GM18907 (cell line): ENCODE data around the gene RDH16.
A peak's percentile ranks its signal among the peaks of the same experiment; 100 is the strongest.
"Not testable (repeated sequence)": the region's sequence is repeated elsewhere in the genome, so short reads cannot be mapped to it uniquely, and the experiment has no call there.

Experiments used
- ATAC-seq: cut with Tn5 transposase; IDR thresholded peaks from one replicate; pipeline ENCODE4 v1.9.1; 2021; ENCODE audit warnings: mild to moderate bottlenecking, moderate library complexity; ENCODE audit not compliant: unreplicated experiment

RDH16 gene

GRCh38 chr12:56989861-56990610 is 32.6 kb upstream of the RDH16 start:
- no peak for ATAC-seq

DNA sequence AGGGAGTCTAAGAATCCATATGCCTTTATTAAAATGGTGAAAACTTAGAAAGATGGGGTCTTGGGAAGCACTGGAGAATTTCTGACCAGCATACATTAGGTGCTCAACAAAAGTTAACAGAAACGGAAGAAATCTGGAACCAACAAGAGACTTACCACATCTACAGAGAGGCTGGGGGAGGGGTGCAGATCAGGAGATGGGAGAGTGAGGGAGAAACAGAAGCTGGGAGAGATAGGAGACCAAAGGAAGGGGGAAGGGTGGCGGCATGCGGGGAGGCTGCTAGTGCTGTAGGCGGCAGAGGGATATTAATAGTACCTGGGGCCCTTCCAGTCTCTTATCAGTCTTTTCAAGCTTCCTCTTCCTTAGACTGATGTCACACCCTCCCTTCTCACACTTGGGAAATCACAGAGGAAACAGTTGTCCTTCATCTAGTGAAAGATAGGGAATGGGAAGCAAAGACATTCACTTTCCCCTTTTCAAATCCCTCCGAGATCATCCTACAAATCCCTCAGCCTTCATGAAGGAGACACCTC is 30.9 kb upstream of the RDH16 start:
- no peak for ATAC-seq

GRCh38 chr12:56987551-56988053 is 30.2 kb upstream of the RDH16 start:
- ATAC-seq: peak; percentile 62

- no peak for ATAC-seq
Measured at GRCh38 chr12:56987011-56987410, 29.6 kb upstream of the RDH16 start.

DNA sequence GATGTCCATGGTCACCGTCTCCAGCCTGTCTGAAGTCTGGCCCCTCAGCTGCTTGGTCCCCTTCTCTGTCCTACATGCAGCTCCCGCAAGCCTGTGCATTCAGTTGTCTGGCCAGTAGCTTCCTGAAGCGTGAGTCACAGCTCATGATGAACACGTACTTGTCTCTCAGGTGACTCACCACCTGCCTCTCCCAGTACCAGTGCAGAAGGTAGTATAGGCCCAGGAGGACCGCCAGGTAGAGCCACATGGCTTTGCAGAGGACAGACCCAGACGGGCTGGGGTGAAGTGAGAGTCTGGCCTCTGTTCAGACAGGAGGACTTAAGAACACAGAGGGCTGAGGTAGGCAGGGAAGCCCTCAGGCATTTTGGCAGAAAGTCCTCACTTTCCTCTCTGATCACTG is 28.3 kb upstream of the RDH16 start:
- ATAC-seq: not testable (repeated sequence)

DNA sequence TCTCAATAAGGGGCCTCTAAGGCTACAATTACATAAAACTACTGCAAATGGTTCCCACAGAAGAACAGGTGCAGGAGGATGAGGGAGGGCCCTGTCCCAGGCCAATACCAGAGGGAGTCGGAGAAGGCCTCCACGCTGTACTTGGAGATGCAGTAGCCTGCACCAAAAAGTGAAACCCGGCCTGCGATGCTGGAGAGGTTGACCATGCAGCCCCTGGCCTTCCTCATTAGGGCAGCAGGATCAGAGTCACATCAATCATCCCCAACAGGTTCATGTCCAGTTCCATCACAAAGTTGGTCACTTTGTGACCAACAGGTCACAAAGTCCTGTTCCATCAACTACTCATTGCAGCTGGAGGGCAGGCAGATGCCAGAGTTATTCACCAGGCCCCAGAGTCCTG is 26.0 kb upstream of the RDH16 start:
- ATAC-seq: no peak

- ATAC-seq: not testable (repeated sequence)
Measured at GRCh38 chr12:56982578-56983236, 25.3 kb upstream of the RDH16 start.

GRCh38 chr12:56980941-56981530 is 23.6 kb upstream of the RDH16 start:
- ATAC-seq: no peak

- ATAC-seq: no peak
Measured at GRCh38 chr12:56980268-56980667, 22.9 kb upstream of the RDH16 start.

GRCh38 chr12:56979628-56980027 is 22.2 kb upstream of the RDH16 start:
- ATAC-seq: no peak

DNA sequence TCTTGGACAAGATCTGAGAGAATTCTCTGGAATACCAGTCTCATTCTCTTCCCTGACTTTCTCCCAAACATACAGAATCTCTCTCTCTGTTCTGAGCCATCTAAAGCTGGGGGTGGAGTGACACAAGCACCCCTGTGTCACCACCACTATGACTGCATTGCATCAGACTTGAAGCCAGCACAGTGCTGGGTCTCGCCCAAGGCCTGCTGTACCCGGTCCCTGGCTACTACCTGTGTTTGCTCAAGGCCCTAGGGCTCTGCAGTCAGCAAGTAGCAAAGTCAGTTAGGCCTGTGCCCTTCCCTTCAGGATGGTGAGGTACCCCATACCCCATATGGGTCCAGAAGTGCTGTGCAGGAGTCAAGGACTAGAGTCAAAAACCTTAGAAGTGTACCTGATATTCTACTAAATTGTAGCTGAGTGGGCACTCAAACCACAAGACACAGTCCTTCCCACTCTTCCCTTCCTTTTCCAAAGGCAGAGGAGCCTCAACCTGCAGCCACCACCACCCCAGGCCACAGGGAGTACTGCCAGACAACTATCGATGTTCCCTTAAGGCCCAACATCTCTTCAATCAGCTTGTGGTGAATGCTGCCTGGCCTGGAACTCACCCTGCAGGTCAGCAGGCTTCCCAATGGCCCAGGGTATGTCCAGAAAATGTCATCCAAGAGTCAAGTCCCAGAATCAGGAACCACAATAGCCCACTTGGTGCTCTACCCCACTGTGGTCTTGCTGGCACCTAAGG is 21.2 kb upstream of the RDH16 start:
- ATAC-seq: no peak

GRCh38 chr12:56977361-56977760 is 20.0 kb upstream of the RDH16 start:
- not testable (repeated sequence) for ATAC-seq

DNA sequence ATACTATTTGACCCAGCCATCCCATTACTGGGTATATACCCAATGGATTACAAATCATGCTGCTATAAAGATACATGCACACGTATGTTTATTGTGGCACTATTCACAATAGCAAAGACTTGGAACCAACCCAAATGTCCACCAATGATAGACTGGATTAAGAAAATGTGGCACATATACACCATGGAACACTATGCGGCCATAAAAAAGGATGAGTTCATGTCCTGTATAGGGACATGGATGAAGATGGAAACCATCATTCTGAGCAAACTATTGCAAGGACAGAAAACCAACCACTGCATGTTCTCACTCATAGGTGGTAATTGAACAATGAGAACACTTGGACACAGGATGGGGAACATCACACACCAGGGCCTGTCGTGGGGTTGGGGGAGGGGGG is 16.8 kb upstream of the RDH16 start:
- ATAC-seq: not testable (repeated sequence)

DNA sequence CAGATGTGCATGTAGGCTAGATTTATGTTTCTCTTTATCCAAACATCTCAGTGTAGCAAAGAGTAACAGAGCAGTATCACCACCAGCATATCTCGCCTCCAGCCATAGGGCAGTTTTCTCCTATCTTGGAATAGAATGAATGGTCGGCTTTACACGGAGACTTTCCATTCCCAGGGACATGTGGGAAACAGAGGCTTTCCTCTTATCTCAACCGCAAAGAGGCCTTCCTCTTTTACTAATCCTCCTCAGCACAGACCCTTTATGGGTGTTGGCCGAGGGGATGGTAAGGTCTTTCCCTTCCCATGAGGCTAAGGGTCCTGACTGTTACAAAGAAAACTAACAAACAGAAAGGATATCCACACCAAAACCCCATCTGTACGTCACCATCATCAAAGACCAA is 11.5 kb upstream of the RDH16 start:
- ATAC-seq: not testable (repeated sequence)

- not testable (repeated sequence) for ATAC-seq
Measured at GRCh38 chr12:56965997-56966642, 8.7 kb upstream of the RDH16 start.

- ATAC-seq: not testable (repeated sequence)
Measured at GRCh38 chr12:56965124-56965523, 7.7 kb upstream of the RDH16 start.

- ATAC-seq: not testable (repeated sequence)
Measured at GRCh38 chr12:56963557-56963956, 6.1 kb upstream of the RDH16 start.

GRCh38 chr12:56962247-56962646 is 4.8 kb upstream of the RDH16 start:
- not testable (repeated sequence) for ATAC-seq

- ATAC-seq: no peak
Measured at GRCh38 chr12:56958422-56958821, 1.0 kb upstream of the RDH16 start.

DNA sequence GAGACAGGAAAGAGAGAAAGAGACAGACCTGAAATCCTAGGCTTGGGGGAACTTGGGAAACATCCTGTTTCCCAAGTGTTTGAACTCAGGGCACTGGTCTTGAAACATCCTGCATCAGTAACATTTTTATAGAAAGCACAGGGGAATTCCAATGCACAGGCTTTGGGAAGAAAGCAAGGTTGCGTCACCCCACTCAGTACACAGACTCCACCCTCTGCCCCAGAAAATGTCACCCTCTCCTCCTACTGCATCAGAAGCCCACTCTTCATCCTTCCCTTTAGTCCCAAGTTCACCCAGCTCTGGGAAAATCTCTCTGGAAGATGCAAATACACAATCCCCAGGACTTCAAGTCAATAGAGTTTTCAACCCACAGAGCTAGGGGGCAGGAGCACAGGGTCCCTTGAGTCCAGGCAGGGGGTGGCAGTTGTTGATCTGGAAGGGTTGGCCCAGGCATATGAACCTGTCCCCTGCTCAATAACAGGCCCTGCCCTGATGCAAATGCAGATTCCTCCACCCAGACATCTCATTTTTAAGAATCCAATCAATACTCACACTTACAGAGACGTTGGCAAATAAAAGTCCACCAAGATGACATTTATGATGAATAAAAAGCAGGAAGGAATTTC is 1.7 kb downstream of the RDH16 start:
- no peak for ATAC-seq
